Measurements from ENCODE around the gene UPF2.
"Not testable (repeated sequence)": the region's sequence is repeated elsewhere in the genome, so short reads cannot be mapped to it uniquely, and the experiment has no call there.

The UPF2 gene

DNA sequence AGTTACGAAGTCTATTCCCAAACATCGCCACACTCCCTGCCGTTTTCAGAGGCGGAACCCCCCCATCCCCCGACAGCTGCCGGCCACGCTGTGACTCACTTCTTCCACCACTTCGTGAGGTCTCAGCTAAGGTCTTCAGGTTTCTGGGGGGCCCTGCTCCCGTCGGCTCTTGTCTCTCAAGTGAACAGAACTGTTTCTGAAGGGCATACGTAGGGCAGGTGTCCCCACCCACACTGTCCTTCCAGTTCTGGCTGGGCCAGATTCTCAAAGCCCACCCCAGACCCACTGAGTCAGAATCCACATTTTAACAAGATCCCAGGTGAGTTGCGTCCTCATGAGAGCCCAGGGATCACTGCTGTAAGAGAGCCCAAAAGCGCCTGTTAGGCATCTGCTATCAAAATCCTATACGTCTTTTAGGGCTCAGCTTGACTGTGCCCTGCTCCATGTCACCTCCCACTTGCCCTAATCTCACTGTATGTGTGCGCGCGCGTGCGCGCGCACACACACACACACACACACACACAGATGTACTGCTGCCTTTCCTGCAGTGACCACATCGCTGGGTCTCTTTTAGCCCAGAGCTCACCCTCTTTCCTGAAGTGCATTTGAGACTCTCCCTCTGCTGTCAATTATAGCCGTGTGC, 140.7 kb downstream of the UPF2 start:
- DNase-seq, result no peak

DNA sequence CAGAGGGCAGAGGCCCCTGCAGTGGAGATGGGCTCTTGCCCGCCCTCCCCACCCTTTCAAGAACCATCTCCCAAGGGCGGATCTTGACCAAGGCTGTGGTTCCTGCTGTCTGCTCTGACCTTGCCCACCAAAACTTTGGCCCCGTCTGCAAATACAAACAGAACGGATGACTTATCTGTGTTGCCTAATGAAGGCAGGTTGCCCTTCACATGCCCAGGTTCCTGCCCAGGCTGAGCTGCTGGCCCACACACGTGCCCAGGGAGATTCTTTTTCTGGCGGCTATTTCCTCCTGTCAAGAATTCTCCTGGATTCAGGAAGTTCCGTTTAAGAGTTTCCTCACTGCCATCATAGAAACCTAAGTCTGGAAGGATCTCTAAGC, 141.2 kb downstream of the UPF2 start:
- DNase-seq, result no peak

DNA sequence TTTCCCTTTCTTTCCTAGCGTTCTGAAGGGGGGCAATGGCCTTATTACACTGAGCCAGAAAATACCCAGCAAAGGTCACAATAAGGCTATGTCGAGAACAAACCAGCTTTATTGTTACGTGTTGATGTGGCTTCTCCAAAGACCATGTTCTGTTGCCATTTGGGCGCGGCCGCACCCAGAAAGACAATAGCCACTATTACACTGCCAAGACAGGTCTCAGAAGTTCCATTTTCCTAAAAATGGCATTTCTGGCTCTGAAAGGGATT, 141.6 kb downstream of the UPF2 start:
- DNase-seq, result no peak

- DNase-seq, result no peak
Observed at GRCh38 chr10:11899067-11899876, 143.3 kb downstream of the UPF2 start.

- no peak for DNase-seq
Observed at GRCh38 chr10:11898372-11899066, 144.1 kb downstream of the UPF2 start.

DNA sequence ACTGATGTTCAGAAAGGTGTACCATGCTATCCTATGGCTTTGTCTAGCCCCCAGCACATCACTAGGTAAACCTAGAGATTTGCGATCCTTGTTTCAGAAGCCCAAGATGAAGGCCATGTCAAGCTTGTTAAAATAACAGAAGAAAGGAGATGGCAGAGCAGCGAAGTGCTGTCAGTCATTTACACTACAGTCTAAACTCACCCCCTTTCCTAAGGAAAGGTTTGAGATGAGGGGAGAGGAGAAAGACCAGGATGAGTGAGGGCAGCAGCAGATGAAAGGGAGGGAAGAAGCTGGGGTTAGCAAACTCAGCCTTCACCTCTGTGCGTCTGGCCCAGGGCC, 144.6 kb downstream of the UPF2 start:
- DNase-seq, result no peak

GRCh38 chr10:11896549-11897200, 145.9 kb downstream of the UPF2 start:
- no peak for DNase-seq

DNA sequence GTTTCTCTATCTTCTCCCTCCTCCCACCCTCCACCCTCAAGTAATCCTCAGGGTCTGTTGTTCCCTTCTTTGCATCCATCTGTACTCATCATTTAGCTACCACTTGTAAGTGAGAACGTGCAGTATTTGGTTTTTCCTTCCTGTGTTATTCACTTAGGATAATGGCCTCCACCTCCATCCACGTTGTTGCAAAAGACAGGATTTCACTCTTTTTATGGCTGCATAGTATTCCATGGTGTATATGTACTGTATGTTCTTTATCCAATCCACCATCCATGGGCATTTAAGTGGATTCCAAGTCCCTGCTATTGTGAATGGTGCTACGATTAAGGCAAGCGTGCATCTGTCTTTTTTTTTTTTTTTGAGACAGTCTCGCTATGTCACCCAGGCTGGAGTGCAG, 147.0 kb downstream of the UPF2 start:
- DNase-seq, result no peak

DNA sequence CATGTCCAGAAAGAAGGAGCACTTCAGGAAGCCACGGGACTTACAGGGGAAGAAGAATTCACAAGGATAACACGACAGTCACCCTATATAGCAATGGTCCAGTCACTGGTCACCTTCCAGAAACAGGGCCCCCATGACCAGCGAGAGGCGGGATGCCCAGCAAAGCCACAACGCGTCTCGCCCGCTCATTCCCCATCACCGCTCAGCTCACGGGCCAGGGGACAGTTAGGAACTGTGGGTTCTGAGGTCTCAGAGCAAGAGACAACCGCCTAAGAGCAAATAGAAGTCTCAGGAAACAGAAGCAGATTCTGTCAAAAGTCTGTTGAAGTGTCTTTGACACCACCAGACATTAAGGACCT, 147.5 kb downstream of the UPF2 start:
- DNase-seq, result no peak

GRCh38 chr10:11894381-11895107, 148.1 kb downstream of the UPF2 start:
- DNase-seq, result no peak

- no peak for DNase-seq
Observed at GRCh38 chr10:11893749-11894278, 148.8 kb downstream of the UPF2 start.

DNA sequence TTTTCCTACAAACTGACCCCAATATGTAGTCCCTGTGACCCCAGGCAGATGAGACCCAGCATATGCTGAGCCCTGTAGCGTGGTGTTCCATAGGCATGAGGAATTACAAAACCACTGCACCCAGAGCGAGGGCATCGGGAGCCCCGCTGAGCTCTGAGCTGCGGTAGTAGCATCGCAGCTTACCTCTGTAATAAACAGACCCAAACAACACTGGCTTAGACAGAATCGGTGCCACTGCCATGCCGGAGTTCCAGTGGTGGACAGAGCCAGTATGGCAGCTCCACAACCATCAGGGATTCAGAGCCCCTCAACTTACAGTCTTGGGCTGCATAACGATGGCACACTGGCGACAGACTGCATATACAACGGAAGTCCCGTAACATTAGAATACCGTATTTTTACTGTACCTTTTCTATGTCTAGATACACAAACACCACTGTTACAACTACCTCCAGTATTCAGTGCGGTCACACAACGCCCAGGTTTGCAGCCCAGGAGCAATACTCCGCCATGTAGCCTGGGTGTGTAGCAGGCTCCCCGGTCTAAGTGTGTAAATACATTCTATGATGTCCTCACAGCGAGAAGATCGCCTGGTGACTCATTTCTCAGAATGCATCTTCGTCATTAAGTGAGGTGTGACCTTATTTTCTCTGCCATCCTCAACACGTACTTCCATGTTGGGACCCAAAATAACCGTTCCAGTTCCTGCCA, 150.7 kb downstream of the UPF2 start:
- DNase-seq, result no peak

DNA sequence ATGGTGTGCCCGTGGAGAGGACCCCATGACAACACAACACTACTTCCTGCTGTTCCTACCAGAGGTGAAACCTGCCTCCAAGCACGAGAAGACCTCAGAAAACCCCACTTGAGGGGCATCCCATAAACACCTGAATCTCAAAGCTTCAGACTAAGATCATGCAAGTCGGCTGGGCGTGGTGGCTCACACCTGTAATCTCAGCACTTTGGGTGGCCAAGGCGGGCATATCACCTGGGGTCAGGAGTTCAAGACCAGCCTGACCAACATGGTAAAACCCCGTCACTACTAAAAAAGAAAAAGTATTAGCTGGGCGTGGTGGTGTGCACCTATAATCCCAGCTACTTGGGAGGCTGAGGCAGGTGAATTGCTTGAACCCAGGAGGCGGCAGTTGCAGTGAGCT, 153.3 kb downstream of the UPF2 start:
- DNase-seq, result not testable (repeated sequence)

- no peak for DNase-seq
Observed at GRCh38 chr10:11887381-11888227, 155.0 kb downstream of the UPF2 start.

DNA sequence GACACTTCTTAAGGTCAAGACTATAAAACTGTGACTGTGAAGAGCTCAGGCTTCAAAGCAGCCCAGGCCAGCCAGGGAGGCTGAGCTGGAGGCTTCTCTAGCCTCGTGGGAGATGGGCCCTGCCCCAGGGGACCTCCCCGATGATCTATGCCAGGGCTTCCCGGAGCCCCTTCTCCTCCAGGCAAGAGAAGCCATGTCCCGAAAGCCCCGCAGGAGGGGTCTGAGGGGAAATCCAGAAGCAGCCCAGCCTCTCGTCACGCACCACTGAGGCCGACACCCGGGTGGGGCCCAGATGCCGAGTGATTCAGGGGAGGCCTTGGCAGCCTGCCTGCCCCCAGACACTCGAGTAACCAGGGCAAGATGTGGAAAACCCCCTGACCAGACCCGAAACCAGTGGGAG, 155.8 kb downstream of the UPF2 start:
- DNase-seq, result no peak

DNA sequence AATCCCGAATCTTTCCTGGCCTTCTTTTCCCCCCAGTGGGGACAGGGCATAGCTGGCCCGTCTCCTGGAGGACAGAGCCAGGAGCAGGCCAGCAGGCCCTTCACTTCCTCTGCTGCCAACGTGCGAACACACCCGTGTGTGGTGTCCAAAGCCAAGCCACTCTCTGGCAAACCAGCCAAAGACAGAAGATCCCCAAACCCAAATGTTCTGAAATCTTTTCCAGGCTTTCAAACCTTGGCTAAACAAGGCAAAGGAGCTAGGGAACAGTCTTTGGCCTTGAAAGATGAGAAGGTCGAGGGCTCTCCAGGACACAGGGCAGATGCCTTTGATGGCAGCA, 156.5 kb downstream of the UPF2 start:
- no peak for DNase-seq

- no peak for DNase-seq
Observed at GRCh38 chr10:11885437-11886137, 157.0 kb downstream of the UPF2 start.

DNA sequence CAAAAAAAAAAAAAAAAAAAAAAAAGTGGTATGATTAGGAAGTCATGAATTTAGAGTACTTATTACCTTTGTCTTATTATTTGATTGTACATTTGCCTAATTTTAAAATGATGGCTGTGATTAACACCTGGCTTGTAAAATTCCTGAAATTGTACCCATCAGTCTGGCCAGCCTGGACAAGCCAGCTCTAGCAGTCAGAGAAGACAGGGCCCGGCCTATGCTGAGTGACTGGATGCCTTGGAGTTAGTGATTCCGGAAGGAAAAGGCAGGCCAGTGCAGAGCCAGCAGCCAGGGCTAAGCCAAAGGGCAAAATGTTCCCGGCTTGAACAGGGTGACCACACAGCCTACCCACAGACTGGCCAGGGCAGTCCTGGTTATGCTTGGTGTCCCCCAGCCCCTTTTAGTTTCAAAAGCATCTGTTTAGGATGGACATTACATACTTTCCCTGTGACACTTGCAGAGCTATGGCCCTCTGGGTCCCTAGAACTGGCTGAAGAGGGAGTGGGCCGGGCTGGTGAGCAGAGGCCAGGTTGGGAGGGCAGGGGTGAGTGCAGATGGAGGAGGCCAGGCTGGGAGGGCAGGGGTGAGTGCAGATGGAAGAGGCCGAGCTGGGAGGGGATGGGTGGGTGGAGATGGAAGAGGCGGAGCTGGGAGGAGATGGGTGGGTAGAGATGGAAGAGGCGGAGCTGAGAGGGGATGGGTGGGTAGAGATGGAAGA, 157.7 kb downstream of the UPF2 start:
- DNase-seq, result no peak

DNA sequence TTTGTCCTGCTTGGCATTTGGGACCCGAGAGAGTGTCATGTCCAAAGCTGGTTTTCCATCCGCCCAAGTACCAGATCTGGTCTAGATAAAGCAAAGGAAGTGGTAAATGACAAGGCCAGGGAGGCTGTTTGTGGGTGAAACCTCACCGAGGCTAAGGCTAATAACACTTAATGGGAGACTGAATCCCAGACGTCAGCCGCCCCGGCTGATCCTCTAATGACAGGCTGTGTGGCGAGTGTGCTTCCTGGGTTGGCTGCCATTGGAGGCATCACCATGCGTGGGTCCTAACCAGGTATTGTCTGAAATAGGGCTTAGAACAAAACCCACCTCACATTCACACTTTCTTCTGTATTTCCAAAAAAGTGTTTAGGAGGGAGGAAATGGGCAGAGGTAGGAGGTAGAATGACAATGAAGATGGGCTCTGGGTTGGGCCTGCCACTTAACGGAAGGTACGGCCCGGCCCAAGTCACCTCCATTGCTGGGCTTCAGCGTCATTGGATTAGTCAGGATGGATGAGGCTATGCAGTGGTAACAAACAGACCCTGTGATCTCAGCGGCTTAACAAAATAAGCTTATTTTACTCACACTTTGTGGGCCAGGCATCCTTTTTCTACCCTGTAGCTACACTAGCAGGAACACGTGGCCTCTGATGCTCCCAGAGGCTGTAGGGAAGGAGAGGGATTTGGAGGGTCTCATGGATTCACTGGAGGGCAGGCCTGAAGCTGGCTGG, 159.8 kb downstream of the UPF2 start:
- no peak for DNase-seq

Data from stimulated activated CD4-positive, alpha-beta T cell treated with anti-CD3 and anti-CD28 coated beads, Interleukin-15, amount 100 ng/mL, for 24 hours (primary cell).